ENCODE measurements around the gene C1orf50.

C1orf50 gene

GRCh38 chr1:42759114-42759513, 7.9 kb upstream of the C1orf50 start:
- no peak for FAIRE-seq

DNA sequence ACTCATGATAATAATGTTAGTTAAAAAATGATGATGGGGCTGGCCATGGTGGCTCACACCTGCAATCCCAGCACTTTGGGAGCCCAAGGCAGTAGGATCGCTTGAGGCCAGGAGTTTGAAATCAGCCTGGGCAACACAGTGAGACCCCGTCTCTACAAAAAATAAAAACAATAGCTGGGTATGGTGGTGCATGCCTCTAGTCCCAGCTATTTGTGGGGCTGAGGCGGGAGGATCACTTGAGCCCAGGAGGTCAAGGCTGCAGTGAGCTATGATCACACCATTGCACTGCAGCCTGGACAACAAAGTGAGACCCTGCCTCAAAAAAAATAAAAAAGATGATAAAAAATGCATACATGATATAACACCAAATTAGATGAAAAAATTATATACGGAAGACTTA, 5.5 kb upstream of the C1orf50 start:
- FAIRE-seq, result no peak

DNA sequence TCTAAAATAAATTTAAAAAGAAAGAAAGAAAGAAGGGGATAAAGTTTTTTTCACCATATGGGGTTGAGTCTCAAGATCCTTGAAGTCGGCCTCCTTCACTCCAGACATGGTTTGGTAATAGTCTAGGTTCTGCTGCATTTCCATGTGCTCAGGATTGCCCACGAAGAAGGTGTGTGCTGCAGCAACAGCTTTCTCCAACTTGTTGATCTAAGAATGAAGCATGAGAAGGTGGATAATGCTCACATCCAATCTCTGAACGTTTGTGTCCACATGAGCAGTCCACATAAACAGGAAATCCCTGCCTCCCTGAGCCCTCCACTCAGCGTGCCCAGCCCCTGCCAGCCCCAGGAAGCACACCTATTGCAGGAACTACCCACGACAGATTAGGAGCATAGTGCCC, 4.8 kb upstream of the C1orf50 start:
- no peak for FAIRE-seq

- no peak for FAIRE-seq
These were observed 1.8 kb upstream of the C1orf50 start for GRCh38 chr1:42765269-42765668.

DNA sequence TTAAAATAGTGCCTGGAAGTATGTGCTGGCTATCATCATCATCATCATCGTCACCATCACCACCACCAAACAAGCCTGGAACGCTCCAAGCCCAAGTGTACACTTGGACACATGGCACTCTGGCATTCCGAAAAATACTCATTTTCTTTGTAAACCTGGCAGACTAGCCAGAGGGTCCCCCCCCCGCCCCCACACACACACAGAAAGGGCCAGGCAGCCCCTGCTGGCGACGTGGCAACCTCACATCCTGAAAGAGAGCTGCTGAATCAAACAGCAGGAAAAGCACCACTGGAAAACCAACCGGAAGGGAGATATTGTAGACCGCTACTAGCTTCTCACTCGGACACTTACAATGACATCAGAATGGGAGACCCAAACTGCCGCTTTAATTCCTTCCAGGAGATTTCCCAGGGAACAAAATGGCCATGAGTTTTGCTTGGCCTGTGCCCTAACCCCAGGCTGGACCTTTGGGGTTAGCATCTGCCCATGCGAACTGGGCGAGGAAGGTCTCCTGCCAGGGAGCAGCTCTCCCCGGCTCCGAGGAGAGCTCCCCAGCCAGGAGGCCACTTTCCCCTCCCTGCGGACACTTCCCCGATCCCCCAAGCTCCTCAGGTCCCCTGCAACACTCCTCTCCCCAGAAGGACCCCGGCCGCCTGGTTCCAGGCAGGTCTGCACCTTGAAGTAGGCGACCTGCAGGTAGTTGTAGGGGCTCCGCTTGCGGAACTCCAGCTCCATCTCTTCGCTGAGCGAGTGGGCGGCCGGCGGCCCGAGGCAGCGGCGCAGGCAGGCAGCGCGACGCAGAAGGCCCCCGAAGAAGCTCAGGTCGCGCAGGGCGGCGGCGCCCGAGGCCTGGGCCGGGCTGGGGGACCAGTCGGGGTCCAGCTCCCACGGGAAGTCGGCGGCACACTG, 963 bp upstream of the C1orf50 start:
- no peak for FAIRE-seq

DNA sequence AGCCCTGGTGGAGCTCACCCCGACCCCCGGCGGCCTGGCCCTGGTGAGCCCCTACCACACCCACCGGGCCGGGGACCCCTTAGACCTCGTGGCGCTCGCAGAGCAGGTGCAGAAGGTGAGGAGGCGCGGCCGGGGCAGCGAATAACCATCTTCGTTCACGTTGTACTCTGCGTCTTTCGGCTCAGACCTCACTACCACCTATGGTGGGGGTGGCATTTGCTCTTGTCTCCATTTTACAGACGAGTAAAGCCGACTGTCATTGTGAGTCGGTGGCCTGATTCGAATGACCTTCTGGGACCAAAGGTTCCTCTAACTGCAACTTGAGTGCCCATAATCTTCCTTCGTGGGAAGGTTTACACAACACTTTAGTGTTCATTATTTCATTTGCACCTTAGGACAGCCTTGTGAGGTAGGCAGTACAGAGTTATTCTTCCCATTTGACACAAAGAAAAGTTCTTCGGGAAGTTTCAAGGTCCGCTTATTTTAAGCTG, 506 bp downstream of the C1orf50 start:
- no peak for FAIRE-seq

DNA sequence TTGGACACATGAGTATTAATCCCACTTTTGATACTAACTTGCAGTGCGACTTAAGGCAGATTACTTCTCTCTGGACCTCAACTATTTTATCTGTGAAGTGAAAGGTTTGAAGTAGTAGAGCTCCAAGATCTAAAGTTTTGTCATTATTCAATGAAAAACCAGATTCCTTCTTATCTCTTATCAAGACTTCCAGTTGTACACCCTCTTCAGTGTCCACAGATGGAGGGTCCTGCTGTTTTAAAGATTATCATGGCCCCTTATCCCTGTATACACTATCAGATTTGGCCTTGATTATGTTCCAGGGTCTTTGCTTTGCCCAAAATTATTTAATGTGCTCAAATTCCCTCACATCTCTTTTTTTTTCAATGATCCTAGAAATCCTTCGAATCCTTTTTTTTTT, 1.1 kb downstream of the C1orf50 start:
- FAIRE-seq, result no peak

DNA sequence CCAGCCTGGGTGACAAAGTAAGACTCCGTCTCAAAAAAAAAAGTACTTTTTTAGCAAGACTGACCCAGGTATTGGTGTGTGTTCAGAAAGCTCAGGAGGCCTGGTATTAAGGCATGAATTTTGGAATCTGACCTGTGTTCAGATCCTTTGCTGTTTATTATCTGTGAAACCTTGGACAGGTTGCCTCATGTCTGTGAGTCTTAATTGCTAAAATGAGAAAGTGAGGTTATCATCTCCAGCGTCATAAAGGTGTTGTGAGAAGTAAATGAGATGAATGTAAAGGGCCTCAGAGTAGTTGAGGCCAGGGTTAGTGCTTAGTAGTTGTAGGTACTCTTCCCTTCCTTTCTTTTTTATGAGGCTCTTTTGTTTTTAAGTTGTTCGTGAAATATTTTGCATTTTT, 2.8 kb downstream of the C1orf50 start:
- FAIRE-seq, result no peak

GRCh38 chr1:42773420-42773819, 6.4 kb downstream of the C1orf50 start:
- FAIRE-seq, result no peak

DNA sequence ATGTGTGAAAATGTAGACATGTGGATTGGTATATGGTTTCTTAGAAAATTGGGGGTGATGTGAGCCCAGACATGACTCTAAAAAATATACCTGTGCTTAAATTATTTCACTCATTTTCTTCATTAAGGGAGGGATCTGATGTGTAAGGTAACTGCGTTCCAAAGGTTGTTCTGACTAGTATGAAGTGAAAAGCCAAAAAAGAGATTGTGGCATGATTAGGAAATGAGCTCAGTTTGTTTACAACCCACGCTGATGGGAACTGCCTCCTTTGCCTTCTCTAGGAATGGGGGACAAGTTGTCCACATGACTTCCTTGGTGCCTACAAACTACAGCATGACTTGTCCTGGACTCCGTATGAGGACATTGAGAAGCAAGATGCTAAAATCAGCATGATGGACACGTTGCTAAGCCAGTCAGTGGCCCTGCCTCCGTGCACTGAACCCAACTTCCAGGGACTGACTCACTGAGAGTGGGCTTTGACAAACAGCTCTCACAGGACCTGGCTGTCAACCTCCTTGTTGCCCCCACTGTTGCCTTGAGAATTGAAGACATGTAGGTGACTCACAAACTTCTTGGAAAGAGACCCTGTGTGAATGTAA, 8.0 kb downstream of the C1orf50 start:
- FAIRE-seq, result no peak

- FAIRE-seq, result no peak
These were observed 9.5 kb downstream of the C1orf50 start for GRCh38 chr1:42776502-42776901.

DNA sequence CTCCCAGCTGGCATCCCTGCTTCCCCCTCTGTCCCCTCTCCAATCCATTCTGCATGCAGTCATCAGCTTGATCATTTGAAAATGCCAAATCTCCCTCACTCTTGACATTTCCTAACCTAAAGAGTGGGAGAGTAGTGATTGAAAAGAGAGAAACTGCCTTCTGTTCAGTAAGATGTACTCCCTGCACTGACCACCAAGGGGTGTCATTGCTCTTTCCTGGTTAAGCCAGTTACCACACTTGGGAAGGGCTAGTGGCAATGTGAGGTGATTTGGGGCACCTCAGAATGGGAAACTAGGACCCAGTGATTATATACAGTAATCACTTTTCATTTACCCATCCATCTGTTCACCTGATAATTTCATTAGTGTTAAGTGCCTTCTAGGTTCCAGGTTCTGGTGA, 10.8 kb downstream of the C1orf50 start:
- no peak for FAIRE-seq

GRCh38 chr1:42779725-42780124, 12.7 kb downstream of the C1orf50 start:
- no peak for FAIRE-seq

- no peak for FAIRE-seq
These were observed 13.1 kb downstream of the C1orf50 start for GRCh38 chr1:42780176-42780575.

GRCh38 chr1:42783092-42783491, 16.0 kb downstream of the C1orf50 start:
- FAIRE-seq, result no peak

GRCh38 chr1:42784547-42784945, 17.5 kb downstream of the C1orf50 start:
- FAIRE-seq, result no peak

GRCh38 chr1:42784946-42785693, 18.1 kb downstream of the C1orf50 start, which contains the start of gene TMEM269:
TMEM269 (plus strand) TSS chr1:42784991; CDS start chr1:42789894, 4,903 bp downstream.
- no peak for FAIRE-seq

GRCh38 chr1:42786097-42786496, 19.0 kb downstream of the C1orf50 start:
- no peak for FAIRE-seq

- no peak for FAIRE-seq
These were observed 21.0 kb downstream of the C1orf50 start for GRCh38 chr1:42788021-42788420.

DNA sequence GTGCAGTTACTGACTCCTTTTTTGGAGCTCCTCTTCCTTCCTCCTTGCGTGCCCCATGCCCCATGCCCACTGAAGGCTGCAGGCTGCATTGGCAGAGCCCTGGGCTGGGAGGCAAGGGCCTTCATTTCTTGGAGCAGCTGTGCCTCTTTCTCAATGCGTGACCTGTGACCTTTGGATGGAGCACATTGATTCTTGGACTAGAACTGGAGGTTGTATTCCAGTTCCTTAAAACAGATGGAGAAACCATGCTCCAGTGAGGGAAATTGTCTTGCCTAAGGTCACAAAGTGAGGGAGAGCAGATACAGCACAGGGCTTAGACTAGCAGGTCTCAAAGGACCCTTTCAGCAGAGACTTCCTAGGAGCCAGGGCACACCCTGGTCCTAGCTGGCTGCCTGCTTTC, 26.8 kb downstream of the C1orf50 start:
- no peak for FAIRE-seq

DNA sequence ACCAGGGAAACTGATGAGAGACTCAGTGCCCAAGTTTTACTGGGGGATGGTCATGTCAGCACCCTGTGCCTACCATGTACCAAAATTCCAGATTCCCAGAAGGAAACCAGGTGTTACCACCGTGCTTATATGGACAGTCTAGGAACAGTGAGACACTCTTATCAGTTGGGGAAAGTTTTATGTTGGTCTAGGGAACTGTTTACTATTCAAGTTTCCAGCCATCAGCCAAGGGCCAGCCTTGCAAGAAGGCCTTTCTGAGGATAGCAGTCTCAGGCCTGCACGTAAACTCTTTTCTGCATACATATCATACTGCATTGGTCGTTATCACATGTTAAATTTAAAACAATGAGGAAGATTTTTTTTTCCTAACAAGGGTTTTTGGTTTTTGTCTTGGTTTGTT, 30.4 kb downstream of the C1orf50 start:
- no peak for FAIRE-seq

GRCh38 chr1:42797979-42798378, 30.9 kb downstream of the C1orf50 start:
- FAIRE-seq, result no peak

DNA sequence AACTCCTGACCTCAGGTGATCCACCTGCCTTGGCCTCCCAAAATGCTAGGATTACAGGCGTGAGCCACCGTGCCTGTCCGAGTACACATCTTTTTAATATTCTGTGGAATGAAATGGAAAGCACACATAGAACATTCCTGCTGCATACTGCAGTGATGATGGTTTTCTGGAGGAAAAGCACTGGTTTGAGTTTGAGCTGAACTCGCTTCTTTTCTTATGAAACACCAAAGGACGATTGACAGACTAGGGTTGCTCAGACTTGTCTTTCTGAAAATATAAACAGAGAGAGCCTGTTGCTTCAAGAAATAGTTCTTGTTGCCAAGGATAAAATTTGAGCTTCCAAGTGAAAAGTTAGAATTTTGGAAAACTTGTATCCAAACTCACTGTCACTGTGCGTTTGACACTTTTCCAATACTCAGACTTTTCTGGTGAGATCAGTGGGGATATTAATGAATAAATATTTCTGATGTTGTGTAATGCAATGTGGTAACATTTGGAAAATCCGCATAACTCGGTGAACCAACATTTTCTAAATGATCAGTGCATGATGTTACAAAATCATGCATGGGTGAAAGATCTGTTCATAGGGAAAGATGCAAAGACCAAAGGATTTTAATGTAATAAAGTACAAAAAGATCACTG, 34.9 kb downstream of the C1orf50 start:
- FAIRE-seq, result no peak
